ENCODE data around the gene MYOM3. TPM values are rescaled to one million over a fixed set of nuclear protein-coding genes. Genes with fewer than 3 reads are reported as not detected.

Gene MYOM3
- total RNA-seq, 1 experiment from 2014 or later: 0.05 TPM

DNA sequence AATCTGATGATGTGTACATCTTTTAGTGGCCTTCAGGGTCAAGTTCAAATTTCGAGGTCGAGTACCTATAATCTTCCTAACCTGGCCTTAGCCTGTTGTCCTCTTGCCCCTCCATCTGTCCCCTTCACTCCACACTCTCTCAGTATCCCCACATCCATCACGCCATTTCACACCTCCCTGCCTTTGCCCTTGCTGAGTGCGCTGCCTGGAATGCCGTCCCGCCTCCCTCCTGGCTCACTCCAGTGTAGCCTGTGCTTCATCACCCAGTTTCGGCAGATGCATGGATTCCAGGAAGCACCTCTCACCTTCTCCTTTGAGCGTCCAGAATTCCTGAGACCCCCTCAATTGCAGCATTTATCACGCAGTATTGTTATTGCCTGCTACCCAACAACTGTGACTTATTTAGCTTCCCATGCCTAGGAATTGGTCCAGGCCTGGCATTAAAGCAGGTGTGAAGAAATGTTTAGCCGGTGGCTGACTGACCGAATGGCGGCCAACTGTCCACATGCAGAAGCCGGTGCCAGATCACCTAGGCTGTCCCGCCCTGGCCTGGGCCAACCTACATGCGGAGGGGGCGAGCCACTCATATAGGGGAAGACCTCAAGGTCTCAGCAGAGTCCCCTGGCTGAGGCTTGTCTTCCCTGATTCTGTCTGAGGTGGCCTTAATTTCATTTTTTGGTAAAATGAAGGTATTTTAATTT, 34.5 kb downstream of the MYOM3 start:
- ATAC-seq (no peak), DNase-seq (ENCODE audit: low read depth, low spot score) (no peak)
- Histone ChIP-seq H3K4me1 (ENCODE audit: control insufficient read depth, insufficient read depth, low read length) (no peaks in the 10 kb centered on the region), H3K9me3 (ENCODE audit: control insufficient read depth, insufficient read depth, low read depth, low read length) (no peaks in the 10 kb centered on the region), H3K4me3 (ENCODE audit: low read depth in 2 of 2, low read length in 2 of 2) (no peak overlapping the region), H3K27ac (ENCODE audit: low read length) (no peak overlapping the region), H3K36me3 (ENCODE audit: control insufficient read depth, insufficient read depth, low read length) (no peaks in the 10 kb centered on the region), H3K27me3 (ENCODE audit: control insufficient read depth, insufficient read depth, low read length) (no peaks in the 10 kb centered on the region)
- ChIA-PET CTCF (no interaction called here), POLR2A (no interaction called here)
- intact Hi-C loops (cut with micrococcal nuclease; ENCODE audit: unreplicated experiment): no loop called here
- no peak for TF ChIP-seq TCF7L2 (IDR thresholded peaks at IDR 0.05; ENCODE audit: low read depth, low read length)
- in situ Hi-C loops (cut with HindIII; ENCODE audit: low pct_unique_long_range_greater_than_20kb, low sequenced_read_pairs): no loop called here
- no TSS peak for BruUV-seq (replicated peaks)

DNA sequence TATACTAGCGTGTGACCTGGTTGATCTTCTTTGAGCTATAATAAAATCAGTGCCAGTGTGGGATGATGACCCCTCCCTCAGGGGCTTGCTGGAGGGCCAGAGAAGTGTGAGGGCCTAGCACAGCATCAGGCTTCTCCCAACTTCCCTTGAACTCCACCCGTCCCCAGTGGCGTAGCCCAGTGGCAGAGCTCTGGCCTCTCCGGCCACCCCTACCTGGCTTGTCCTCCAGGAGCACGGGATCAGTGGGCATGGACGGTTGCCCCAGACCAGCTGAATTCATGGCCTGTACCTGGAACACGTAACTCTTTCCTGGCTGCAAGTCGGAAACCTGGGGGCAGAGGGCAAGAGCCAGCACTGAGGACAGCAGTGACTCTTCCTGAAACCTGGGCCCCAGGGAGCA, 36.0 kb downstream of the MYOM3 start:
- H3K4me3 ChIP-seq (ENCODE audit: low read depth in 2 of 2, low read length in 2 of 2): no peak overlapping the region
- no peak overlapping the region for H3K27ac ChIP-seq (ENCODE audit: low read length)
- no peaks in the 10 kb centered on the region for H3K27me3 ChIP-seq (ENCODE audit: control insufficient read depth, insufficient read depth, low read length)
- intact Hi-C loops (cut with micrococcal nuclease; ENCODE audit: unreplicated experiment) (no loop called here), in situ Hi-C loops (cut with HindIII; ENCODE audit: low pct_unique_long_range_greater_than_20kb, low sequenced_read_pairs) (no loop called here)
- no peaks in the 10 kb centered on the region for H3K9me3 ChIP-seq (ENCODE audit: control insufficient read depth, insufficient read depth, low read depth, low read length)
- CTCF ChIA-PET: no interaction called here
- POLR2A ChIA-PET: no interaction called here
- no peak for TF ChIP-seq POLR2AphosphoS5 (IDR thresholded peaks at IDR 0.05; ENCODE audit: low read depth, low read length)
- TF ChIP-seq, protein P1, sequence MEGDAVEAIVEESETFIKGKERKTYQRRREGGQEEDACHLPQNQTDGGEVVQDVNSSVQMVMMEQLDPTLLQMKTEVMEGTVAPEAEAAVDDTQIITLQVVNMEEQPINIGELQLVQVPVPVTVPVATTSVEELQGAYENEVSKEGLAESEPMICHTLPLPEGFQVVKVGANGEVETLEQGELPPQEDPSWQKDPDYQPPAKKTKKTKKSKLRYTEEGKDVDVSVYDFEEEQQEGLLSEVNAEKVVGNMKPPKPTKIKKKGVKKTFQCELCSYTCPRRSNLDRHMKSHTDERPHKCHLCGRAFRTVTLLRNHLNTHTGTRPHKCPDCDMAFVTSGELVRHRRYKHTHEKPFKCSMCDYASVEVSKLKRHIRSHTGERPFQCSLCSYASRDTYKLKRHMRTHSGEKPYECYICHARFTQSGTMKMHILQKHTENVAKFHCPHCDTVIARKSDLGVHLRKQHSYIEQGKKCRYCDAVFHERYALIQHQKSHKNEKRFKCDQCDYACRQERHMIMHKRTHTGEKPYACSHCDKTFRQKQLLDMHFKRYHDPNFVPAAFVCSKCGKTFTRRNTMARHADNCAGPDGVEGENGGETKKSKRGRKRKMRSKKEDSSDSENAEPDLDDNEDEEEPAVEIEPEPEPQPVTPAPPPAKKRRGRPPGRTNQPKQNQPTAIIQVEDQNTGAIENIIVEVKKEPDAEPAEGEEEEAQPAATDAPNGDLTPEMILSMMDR (IDR thresholded peaks at IDR 0.05): no peak
- TF ChIP-seq, protein P2, sequence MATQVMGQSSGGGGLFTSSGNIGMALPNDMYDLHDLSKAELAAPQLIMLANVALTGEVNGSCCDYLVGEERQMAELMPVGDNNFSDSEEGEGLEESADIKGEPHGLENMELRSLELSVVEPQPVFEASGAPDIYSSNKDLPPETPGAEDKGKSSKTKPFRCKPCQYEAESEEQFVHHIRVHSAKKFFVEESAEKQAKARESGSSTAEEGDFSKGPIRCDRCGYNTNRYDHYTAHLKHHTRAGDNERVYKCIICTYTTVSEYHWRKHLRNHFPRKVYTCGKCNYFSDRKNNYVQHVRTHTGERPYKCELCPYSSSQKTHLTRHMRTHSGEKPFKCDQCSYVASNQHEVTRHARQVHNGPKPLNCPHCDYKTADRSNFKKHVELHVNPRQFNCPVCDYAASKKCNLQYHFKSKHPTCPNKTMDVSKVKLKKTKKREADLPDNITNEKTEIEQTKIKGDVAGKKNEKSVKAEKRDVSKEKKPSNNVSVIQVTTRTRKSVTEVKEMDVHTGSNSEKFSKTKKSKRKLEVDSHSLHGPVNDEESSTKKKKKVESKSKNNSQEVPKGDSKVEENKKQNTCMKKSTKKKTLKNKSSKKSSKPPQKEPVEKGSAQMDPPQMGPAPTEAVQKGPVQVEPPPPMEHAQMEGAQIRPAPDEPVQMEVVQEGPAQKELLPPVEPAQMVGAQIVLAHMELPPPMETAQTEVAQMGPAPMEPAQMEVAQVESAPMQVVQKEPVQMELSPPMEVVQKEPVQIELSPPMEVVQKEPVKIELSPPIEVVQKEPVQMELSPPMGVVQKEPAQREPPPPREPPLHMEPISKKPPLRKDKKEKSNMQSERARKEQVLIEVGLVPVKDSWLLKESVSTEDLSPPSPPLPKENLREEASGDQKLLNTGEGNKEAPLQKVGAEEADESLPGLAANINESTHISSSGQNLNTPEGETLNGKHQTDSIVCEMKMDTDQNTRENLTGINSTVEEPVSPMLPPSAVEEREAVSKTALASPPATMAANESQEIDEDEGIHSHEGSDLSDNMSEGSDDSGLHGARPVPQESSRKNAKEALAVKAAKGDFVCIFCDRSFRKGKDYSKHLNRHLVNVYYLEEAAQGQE (IDR thresholded peaks at IDR 0.05; ENCODE audit: insufficient read depth in 1 of 2, low read depth in 2 of 2, low read length in 1 of 2): no peak
- TF ChIP-seq TCF7L2 (IDR thresholded peaks at IDR 0.05; ENCODE audit: low read depth, low read length): no peak
- TF ChIP-seq SIN3A (IDR thresholded peaks at IDR 0.05; ENCODE audit: borderline replicate concordance, insufficient read depth, low read depth, low read length): no peak
- H3K36me3 ChIP-seq (ENCODE audit: control insufficient read depth, insufficient read depth, low read length): no peaks in the 10 kb centered on the region
- DNase-seq (ENCODE audit: low read depth, low spot score) (no peak), ATAC-seq (no peak)
- peaks cover 8% of the 10 kb centered on the region; the same call in 1 of the 2 replicates for H3K4me1 ChIP-seq (ENCODE audit: control insufficient read depth, insufficient read depth, low read length)
- no TSS peak for BruUV-seq (replicated peaks)

DNA sequence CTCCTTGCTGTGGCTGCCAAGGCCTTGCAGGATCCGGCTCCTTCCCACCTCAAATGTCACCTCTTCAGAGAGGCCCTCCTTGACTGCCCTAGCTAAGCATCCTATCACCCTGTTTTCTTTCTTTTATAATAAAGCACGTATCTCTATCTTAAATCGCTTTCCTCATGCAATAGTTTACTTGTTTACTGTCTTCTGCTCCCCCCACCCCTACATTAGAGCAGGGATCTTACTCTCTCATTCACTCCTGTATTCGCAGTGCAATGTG, 36.4 kb downstream of the MYOM3 start:
- no peak for ATAC-seq
- Histone ChIP-seq H3K4me1 (ENCODE audit: control insufficient read depth, insufficient read depth, low read length) (peaks cover 8% of the 10 kb centered on the region; the same call in 1 of the 2 replicates), H3K4me3 (ENCODE audit: low read depth in 2 of 2, low read length in 2 of 2) (no peak overlapping the region), H3K27me3 (ENCODE audit: control insufficient read depth, insufficient read depth, low read length) (no peaks in the 10 kb centered on the region), H3K36me3 (ENCODE audit: control insufficient read depth, insufficient read depth, low read length) (no peaks in the 10 kb centered on the region), H3K9me3 (ENCODE audit: control insufficient read depth, insufficient read depth, low read depth, low read length) (no peaks in the 10 kb centered on the region), H3K27ac (ENCODE audit: low read length) (no peak overlapping the region)
- CTCF ChIA-PET: interaction anchor here (1.2 kb wide), 1 partner anchor 75 kb away, joined by 5 read pairs; no protein-coding TSS in a partner anchor
- no TSS peak for BruUV-seq (replicated peaks)
- in situ Hi-C loops (cut with HindIII; ENCODE audit: low pct_unique_long_range_greater_than_20kb, low sequenced_read_pairs): no loop called here
- intact Hi-C loops (cut with micrococcal nuclease; ENCODE audit: unreplicated experiment): no loop called here
- DNase-seq (ENCODE audit: low read depth, low spot score): no peak
- POLR2A ChIA-PET: no interaction called here
- TF ChIP-seq TCF7L2 (IDR thresholded peaks at IDR 0.05; ENCODE audit: low read depth, low read length) (no peak), SIN3A (IDR thresholded peaks at IDR 0.05; ENCODE audit: borderline replicate concordance, insufficient read depth, low read depth, low read length) (no peak)
- TF ChIP-seq, protein P1 (IDR thresholded peaks at IDR 0.05): no peak
- TF ChIP-seq, protein P2 (IDR thresholded peaks at IDR 0.05; ENCODE audit: insufficient read depth in 1 of 2, low read depth in 2 of 2, low read length in 1 of 2): no peak
